SHP77 treated with DMSO at 0.1 percent for 48 hours (cell line): ENCODE measurements around the gene ANO1.
"Not testable (repeated sequence)": the region's sequence is repeated elsewhere in the genome, so short reads cannot be mapped to it uniquely, and the experiment has no call there.

Experiments
- DNase-seq: peaks from one replicate; lab custom pipeline; 2025; lab: John Stamatoyannopoulos, UW

The ANO1 gene

GRCh38 chr11:70078095-70078780 lies at the start of gene ANO1:
ANO1 (plus strand) TSS chr11:70078317; CDS start chr11:70078607, 290 bp downstream.
- DNase-seq: no peak

GRCh38 chr11:70029115-70029860 lies 48.8 kb upstream of the ANO1 start:
- no peak for DNase-seq

- DNase-seq: no peak
Measured at GRCh38 chr11:70029861-70030380, 48.2 kb upstream of the ANO1 start.

- no peak for DNase-seq
Measured at GRCh38 chr11:70030412-70030811, 47.7 kb upstream of the ANO1 start.

GRCh38 chr11:70031631-70032469 lies 46.3 kb upstream of the ANO1 start:
- no peak for DNase-seq

GRCh38 chr11:70032470-70032795 lies 45.7 kb upstream of the ANO1 start:
- no peak for DNase-seq

GRCh38 chr11:70032943-70033710 lies 45.0 kb upstream of the ANO1 start:
- no peak for DNase-seq

- DNase-seq: no peak
Measured at GRCh38 chr11:70033711-70034070, 44.4 kb upstream of the ANO1 start.

- DNase-seq: no peak
Measured at GRCh38 chr11:70034740-70035365, 43.3 kb upstream of the ANO1 start.

GRCh38 chr11:70035665-70036064 lies 42.5 kb upstream of the ANO1 start:
- not testable (repeated sequence) for DNase-seq

GRCh38 chr11:70036971-70037882 lies 40.9 kb upstream of the ANO1 start:
- no peak for DNase-seq

- no peak for DNase-seq
Measured at GRCh38 chr11:70038034-70038834, 39.9 kb upstream of the ANO1 start.

- DNase-seq: no peak
Measured at GRCh38 chr11:70040452-70040851, 37.7 kb upstream of the ANO1 start.

- DNase-seq: no peak
Measured at GRCh38 chr11:70040869-70041501, 37.1 kb upstream of the ANO1 start.

- no peak for DNase-seq
Measured at GRCh38 chr11:70043482-70043881, 34.6 kb upstream of the ANO1 start.

- DNase-seq: no peak
Measured at GRCh38 chr11:70046089-70046488, 32.0 kb upstream of the ANO1 start.

- no peak for DNase-seq
Measured at GRCh38 chr11:70048279-70049024, 29.7 kb upstream of the ANO1 start.

GRCh38 chr11:70049045-70049444 lies 29.1 kb upstream of the ANO1 start:
- no peak for DNase-seq
